ENCODE data around the gene PADI1. TPM values are rescaled to one million over a fixed set of nuclear protein-coding genes. Genes with fewer than 3 reads are reported as not detected.

PADI1 gene
- total and polyA plus RNA-seq, 2 of the 8 experiments (the other 6 are each of a cell fraction or from before 2014, with no cell fraction given) = 0.20 to 0.30 TPM

- DNase-seq (ENCODE audit: low read depth in 1 of 2, low spot score in 2 of 2) = no peak
- H3K79me2 ChIP-seq (ENCODE audit: control insufficient read depth in 1 of 2, insufficient read depth in 2 of 2, low read length in 2 of 2) = no peaks in the 10 kb centered on the region
- WGBS, 2 experiments (ENCODE audit: extremely low coverage in 1 of 2, insufficient coverage in 1 of 2, insufficient read length in 1 of 2, insufficient replicate concordance in 2 of 2, low coverage in 1 of 2, low lambda C conversion rate in 2 of 2, missing lambda C conversion rate in 1 of 2) = 78% methylated on average over 4 of the region's 4 CpGs; no CpG with 5 or more reads in 1 of the 2 experiments
- H2BK120ac ChIP-seq (replicated peaks; ENCODE audit: low read depth, low read length) = no peak overlapping the region
- no peak overlapping the region for H3K14ac ChIP-seq (ENCODE audit: insufficient read length)
- no peaks in the 10 kb centered on the region for H4K20me1 ChIP-seq (replicated peaks in 1 of 2; ENCODE audit: control insufficient read depth in 1 of 2, insufficient read depth in 2 of 2, low read length in 2 of 2)
- POLR2A ChIA-PET (ENCODE audit: partially characterized antibody) = no interaction called here
- no peak overlapping the region for H2BK20ac ChIP-seq (ENCODE audit: low read length)
- no peaks in the 10 kb centered on the region for H3K9me3 ChIP-seq (ENCODE audit: insufficient read depth in 2 of 2, low read depth in 1 of 2, low read length in 1 of 2)
- no peak overlapping the region for H2AK5ac ChIP-seq (ENCODE audit: low read depth, low read length)
- H3K79me1 ChIP-seq (ENCODE audit: low read depth, low read length) = no peaks in the 10 kb centered on the region
- H3K4me2 ChIP-seq (ENCODE audit: insufficient read depth in 1 of 2, low read depth in 2 of 2, low read length in 2 of 2) = no peak overlapping the region
- H3K27me3 ChIP-seq (replicated peaks in 1 of 4; ENCODE audit: control insufficient read depth in 3 of 4, extremely low read depth in 1 of 4, insufficient read depth in 3 of 4, low read length in 3 of 4) = no peaks in the 10 kb centered on the region
- no peak overlapping the region for H3K4ac ChIP-seq (replicated peaks; ENCODE audit: insufficient read length, low read depth, low read length)
- no peak overlapping the region for H2BK12ac ChIP-seq (ENCODE audit: low read depth, low read length)
- H3K27ac ChIP-seq (ENCODE audit: low read depth, low read length) = no peak overlapping the region
- CTCF ChIA-PET (ENCODE audit: partially characterized antibody) = interaction anchor here (0.8 to 1.3 kb wide), 2 partner anchors 68 to 135 kb away, joined by 3 to 4 read pairs; no protein-coding TSS in a partner anchor
- H3K36me3 ChIP-seq (ENCODE audit: control insufficient read depth in 2 of 4, insufficient read depth in 4 of 4, low read length in 3 of 4) = no peaks in the 10 kb centered on the region
- no peak for FAIRE-seq
- no peak overlapping the region for H3K23ac ChIP-seq (ENCODE audit: insufficient read length)
- H3K18ac ChIP-seq (ENCODE audit: extremely low read depth, low read length) = no peak overlapping the region
- H2BK15ac ChIP-seq (ENCODE audit: low read length) = no peak overlapping the region
- no peaks in the 10 kb centered on the region for H3K4me1 ChIP-seq (replicated peaks in 1 of 4; ENCODE audit: control insufficient read depth in 3 of 4, insufficient read depth in 4 of 4, low read length in 3 of 4)
- no peak overlapping the region for H4K5ac ChIP-seq (ENCODE audit: insufficient read length, low read depth, low read length)
- no peak overlapping the region for H3K4me3 ChIP-seq (ENCODE audit: extremely low read depth in 1 of 4, insufficient read depth in 2 of 4, low read depth in 3 of 4, low read length in 4 of 4)
- H3K9ac ChIP-seq (replicated peaks in 1 of 4; ENCODE audit: extremely low read depth in 1 of 4, low read depth in 3 of 4, low read length in 3 of 4) = no peak overlapping the region
- H4K8ac ChIP-seq (ENCODE audit: extremely low read depth, insufficient read depth, low read length) = no peak overlapping the region
- no peak overlapping the region for H2BK5ac ChIP-seq (ENCODE audit: low read depth, low read length)
- H2AFZ ChIP-seq (ENCODE audit: low read length) = no peak overlapping the region
- H4K91ac ChIP-seq (replicated peaks; ENCODE audit: insufficient read length, low read length) = no peak overlapping the region
- no peak overlapping the region for H3K56ac ChIP-seq (replicated peaks; ENCODE audit: insufficient read length, low read depth, low read length)
- peaks cover 2% of the 10 kb centered on the region; the same call in 1 of the 2 replicates for H3K23me2 ChIP-seq (ENCODE audit: low read depth, low read length)
Observed at GRCh38 chr1:17206196-17206595, 1.3 kb downstream of the PADI1 start.
